ENCODE measurements around the gene XRCC4.

GRCh38 chr5:83230511-83230910, 153.2 kb downstream of the XRCC4 start:
- no peak for TF ChIP-seq EZH2 (IDR thresholded peaks at IDR 0.05)
- no peak for TF ChIP-seq CEBPB (IDR thresholded peaks at IDR 0.05; ENCODE audit: low read depth)
